RPMI8226 (cell line): ENCODE results near the gene ZNF20.

Experiments used
- DNase-seq: peaks from one replicate; pipeline ENCODE4 v3.0.0-alpha.2; 2015

ZNF20 gene

GRCh38 chr19:12139885-12140544 lies at the start of gene ZNF20:
ZNF20 (minus strand) TSS chr19:12140350; CDS start chr19:12140182, 168 bp downstream.
- peak; percentile 96 for DNase-seq

- no peak for DNase-seq
These were observed 47.5 kb upstream of the ZNF20 start for GRCh38 chr19:12187625-12188024.

- DNase-seq = no peak
These were observed 40.2 kb upstream of the ZNF20 start for GRCh38 chr19:12180377-12180776.

- no peak for DNase-seq
These were observed 26.5 kb upstream of the ZNF20 start for GRCh38 chr19:12166626-12167025.

- DNase-seq = no peak
These were observed 23.7 kb upstream of the ZNF20 start for GRCh38 chr19:12163826-12164225.

GRCh38 chr19:12162882-12163806 lies 23.0 kb upstream of the ZNF20 start, which contains the start of gene ZNF136:
ZNF136 (plus strand) TSS chr19:12163096; CDS start chr19:12163204, 108 bp downstream.
- peak; percentile 96 for DNase-seq

- no peak for DNase-seq
These were observed 22.3 kb upstream of the ZNF20 start for GRCh38 chr19:12162513-12162881.

GRCh38 chr19:12159773-12160414 lies 19.7 kb upstream of the ZNF20 start:
- no peak for DNase-seq

- no peak for DNase-seq
These were observed 16.3 kb upstream of the ZNF20 start, which contains the start of gene ZNF625 for GRCh38 chr19:12156223-12157058. ZNF625 (minus strand) TSS chr19:12156734; CDS start chr19:12156558, 176 bp downstream.

- no peak for DNase-seq
These were observed 15.2 kb upstream of the ZNF20 start for GRCh38 chr19:12155324-12155860.

GRCh38 chr19:12145348-12145747 lies 5.2 kb upstream of the ZNF20 start:
- DNase-seq = no peak

- DNase-seq = no peak
These were observed 1.2 kb upstream of the ZNF20 start for GRCh38 chr19:12141405-12141736.

GRCh38 chr19:12140545-12141404 lies 625 bp upstream of the ZNF20 start:
- peak; percentile 91 for DNase-seq

- no peak for DNase-seq
These were observed 881 bp downstream of the ZNF20 start for GRCh38 chr19:12139269-12139668.

GRCh38 chr19:12137221-12137940 lies 2.8 kb downstream of the ZNF20 start:
- DNase-seq = peak; percentile 14

GRCh38 chr19:12133069-12133468 lies 7.1 kb downstream of the ZNF20 start:
- DNase-seq = no peak

GRCh38 chr19:12126707-12127106 lies 13.4 kb downstream of the ZNF20 start:
- peak; percentile 22 for DNase-seq

GRCh38 chr19:12117201-12117970 lies 22.8 kb downstream of the ZNF20 start:
- DNase-seq = no peak

GRCh38 chr19:12113121-12113520 lies 27.0 kb downstream of the ZNF20 start:
- DNase-seq = no peak

- DNase-seq = no peak
These were observed 27.4 kb downstream of the ZNF20 start for GRCh38 chr19:12112701-12113100.
